Measurements from ENCODE around the gene SORCS2.

SORCS2 gene

DNA sequence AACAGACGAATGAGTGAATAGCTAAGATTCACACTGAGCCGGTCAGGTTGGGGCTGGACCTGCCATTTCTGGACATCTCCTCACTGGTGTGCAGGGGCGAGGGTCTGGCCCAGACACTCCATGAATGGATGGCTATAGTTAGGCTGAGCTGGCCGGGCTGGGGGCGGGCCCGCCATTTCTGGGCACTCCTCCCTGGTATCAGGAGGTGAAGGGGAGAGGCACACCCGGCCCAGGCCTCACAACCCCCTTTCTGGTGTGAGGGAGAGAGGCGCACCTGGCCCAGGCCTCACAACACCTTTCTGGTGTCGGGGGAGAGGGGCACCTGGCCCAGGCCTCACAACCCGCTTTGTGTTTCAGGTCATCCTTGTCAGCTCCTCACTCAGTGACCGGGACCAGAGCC is 445.6 kb downstream of the SORCS2 start:
- no peak for DNase-seq (ENCODE audit: low read depth)

DNA sequence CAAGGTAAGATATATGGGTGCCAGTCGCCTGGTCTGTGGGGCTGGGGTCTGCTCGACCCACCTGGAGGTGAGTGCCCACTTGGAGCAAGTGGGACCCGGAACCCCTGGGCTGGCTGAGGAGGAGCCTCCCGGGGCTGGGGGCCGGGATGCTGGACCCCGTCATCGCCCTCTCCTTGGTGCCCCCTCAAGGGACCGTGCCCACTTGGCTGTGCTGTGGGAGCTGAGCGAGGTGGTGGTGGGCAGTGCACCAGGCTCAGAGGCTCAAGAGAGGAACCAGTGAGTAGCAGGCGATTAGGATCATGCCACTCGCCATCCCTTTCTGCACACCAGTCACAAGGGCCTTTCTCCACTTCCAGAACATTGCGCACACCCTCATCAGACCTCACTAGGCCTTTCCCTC is 446.2 kb downstream of the SORCS2 start:
- no peak for DNase-seq (ENCODE audit: low read depth)

GRCh38 chr4:7638984-7639789 is 446.8 kb downstream of the SORCS2 start:
- DNase-seq (ENCODE audit: low read depth) = no peak

DNA sequence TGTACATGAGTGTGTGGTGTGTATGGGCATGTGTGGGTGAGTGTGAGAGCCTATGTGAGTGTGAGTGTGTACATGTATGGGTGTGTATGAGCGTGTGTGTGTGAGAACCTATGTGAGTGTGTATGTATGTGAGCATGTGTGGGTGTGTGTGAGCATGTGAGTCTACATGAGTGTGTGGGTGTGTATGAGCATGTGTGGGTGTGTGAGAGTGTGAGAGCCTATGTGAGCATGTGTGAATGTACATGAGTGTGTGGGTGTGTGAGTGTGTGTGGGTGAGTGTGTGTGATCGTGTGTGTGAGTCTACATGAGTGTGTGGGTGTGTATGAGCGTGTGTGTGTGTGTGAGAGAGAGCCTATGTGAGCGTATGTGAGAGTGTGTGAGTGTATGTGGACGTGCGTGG is 447.8 kb downstream of the SORCS2 start:
- DNase-seq (ENCODE audit: low read depth) = no peak

DNA sequence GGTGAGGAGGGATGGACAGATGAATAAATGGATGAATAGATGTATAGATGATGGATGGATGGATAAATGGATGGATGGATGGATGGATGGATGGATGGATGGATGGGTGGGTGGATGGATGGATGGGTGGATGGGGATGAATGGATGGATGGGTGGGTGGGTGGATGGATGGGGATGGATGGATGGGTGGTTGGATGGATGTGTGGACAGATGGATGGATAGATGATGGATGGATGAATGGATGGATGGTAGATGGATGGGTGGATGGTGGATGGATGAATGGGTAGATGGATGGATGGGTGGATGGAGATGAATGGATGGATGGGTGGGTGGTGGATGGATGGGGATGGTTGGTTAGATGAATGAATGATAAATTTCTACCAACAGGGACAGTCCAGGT is 449.4 kb downstream of the SORCS2 start:
- DNase-seq (ENCODE audit: low read depth) = no peak

DNA sequence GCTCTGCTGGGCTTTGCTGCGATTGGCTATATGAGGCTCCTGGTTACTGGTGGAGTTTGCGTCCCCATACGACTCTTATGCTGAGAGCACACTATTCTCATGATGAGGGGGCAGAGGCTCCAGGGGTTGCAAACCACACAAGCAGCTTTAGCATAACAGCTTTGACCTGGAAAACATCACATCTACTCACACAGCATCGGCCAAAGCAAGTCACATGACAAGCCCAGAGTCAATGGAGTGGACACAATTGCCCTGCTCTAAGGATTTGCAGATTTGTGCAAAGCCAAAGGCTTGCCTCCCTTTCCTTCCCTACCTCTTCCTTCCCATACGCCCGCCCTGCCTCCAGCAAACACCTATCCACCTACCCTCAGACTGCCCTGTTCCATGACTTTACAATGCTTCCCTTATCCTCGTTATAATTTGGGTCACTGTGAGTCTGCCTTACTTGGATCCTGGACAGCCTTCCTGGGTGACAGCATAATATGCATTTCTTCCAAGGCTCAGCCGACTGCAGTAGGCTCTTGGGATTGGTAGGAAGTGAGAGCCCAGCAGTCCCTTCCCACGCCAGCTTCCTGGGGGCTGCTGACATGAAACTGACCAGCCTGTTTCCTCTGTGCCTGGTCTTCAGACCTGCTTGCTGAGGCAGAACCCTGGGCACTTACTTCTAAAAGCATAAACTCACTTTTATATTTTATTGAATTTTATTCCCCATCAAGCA is 450.6 kb downstream of the SORCS2 start:
- no peak for DNase-seq (ENCODE audit: low read depth)

DNA sequence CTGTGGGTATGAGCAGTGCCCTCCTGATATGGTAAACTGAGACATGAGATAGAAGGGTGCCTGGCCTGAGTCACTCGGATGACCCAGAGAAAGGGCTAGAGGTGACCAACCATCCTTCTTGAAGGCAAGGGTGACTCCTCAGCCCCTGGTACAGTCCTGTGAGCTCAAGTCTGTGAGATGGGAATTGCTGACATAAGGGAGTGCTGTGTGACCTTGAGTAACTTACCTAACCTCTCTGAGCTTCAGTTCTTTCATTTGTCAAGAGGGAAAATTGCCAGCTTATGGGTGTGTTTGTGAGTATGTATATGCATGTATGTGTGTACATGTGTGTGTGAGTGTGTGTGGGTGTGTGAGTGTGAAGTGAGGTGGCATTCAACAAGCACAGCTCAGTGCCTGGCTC is 452.8 kb downstream of the SORCS2 start:
- no peak for DNase-seq (ENCODE audit: low read depth)

DNA sequence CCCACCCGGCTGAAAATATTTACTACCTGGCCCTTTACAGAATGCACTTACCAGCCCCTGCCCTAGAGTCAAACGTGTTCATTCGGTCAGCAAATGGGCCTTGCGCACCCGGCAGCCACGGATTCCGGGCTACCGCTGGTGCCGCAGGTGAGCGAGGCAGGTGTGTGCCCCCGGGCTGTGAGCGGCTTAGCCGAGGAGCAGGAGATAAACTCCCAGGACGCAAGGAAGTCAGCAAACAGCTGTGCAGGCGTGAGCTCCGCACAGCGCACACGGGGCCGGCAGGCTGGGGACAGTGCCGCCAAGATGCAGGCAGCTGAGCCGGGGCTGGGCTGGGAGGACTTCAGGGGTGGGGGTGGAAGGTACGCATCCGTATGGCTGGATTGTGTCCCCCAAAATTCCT is 453.6 kb downstream of the SORCS2 start:
- no peak for DNase-seq (ENCODE audit: low read depth)

- no peak for DNase-seq (ENCODE audit: low read depth)
These were observed 454.2 kb downstream of the SORCS2 start for GRCh38 chr4:7646384-7647061.

DNA sequence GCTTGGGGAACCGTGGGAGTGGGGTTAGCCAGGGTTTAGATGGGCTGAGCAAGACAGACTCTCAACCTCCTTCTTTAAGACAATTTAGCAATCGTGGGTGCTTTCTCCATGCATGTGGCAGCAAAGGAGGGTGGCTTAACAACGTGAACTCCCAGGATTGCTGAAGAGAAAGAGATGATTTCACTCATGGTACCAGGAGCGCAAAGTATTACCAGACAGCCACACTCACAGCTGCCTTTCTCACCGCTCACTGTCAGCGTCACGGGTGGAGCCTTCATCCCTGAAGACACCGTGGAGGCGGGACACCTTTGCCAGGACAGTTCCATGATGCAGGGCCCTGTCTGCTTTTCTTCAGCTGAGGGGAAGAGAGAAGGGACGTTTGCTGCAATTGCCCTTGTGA is 454.8 kb downstream of the SORCS2 start:
- no peak for DNase-seq (ENCODE audit: low read depth)

- no peak for DNase-seq (ENCODE audit: low read depth)
These were observed 455.5 kb downstream of the SORCS2 start for GRCh38 chr4:7647600-7648543.

DNA sequence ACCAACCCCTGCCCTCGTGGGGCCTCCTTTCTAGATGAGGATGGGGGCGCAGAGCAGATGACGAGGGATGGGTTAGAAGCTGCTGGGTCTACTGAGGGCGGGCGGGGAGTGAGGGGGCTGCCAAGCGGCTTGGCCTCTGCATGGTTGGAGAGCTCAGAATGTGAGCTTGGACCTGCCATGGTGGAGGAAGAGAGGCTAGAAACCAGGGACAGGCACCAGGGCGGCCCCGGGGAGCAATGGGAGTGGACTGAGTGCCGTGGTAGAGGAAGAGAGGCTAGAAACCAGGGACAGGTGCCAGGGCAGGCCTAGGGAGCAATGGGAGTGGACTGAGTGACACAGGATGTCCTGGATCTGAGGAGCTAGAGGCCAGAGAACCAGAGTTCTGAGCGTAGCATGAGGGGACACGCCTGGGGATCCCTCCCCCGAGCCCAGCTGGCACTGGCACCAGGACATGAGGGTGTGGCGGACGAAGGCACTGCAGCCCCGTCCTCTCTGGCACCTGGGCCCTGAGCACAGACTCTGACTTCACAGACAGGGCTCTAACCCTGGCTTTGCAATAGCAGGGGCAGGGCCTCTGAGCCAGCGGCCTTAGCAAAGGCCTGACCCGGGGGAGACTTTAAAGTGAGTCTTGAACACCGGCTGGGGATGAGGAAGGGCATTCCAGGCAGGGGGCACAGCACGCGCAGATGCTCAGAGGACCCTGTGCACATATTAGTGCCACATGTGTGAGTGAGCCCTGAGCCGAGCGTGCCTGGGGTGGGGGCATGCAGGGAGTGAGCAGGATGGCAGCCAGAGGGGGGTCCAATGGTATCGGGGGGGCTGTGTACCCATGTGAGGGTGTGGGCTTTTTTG is 456.4 kb downstream of the SORCS2 start:
- no peak for DNase-seq (ENCODE audit: low read depth)

DNA sequence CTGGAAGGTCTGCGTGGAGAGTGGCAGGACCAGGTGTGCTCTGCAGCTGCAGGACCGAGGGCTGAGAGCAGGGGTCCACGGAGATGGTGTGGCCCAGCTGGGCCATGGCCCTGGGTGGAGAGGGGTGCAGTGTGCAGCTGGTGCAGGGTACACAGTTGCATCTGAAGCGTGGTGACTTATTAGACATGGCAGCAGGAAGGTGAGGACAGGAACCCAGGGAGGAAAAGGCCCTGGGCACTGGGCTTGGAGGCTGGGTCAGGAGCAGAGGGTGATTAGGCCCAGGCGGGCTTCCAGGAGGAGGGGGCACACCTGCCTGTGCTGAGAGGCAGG is 457.0 kb downstream of the SORCS2 start:
- no peak for DNase-seq (ENCODE audit: low read depth)

DNA sequence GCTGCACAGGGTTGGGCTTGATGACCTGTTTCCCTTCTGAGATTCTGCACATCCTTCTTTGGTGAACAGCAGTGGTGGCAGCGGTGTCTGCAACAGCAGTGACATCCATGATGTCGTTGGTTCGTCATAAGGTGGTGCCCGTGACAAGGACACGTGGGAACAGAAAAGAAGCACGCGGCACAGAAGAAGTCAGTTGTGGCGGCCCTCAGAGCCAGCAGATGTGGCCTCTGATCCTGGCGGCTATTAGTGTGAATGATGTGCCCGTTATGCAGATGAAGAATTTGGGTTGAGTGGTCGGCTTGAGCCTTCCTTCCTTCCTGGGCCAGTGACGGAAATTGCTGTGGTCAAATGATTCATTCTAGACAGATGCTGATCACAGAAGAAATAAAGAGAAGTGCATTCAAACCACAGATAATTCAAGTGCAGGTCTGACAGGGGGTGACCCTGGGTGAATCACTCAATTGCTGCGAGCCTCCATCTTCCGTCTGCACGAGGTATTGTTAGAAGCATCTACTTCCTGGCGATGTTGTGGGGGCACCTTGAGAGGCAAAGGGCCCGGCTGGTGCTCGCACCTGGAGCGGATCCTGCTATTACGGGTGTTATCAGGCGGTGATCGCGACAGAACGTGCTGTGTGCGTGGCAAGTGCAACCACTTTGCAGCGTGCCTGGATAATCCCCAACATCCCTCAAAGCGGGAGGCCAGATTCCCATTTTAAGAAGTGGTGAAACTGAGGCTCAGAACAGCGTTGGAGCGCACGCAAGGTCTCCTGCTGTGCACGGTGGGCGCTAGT is 457.6 kb downstream of the SORCS2 start:
- DNase-seq (ENCODE audit: low read depth) = peak; percentile 10

DNA sequence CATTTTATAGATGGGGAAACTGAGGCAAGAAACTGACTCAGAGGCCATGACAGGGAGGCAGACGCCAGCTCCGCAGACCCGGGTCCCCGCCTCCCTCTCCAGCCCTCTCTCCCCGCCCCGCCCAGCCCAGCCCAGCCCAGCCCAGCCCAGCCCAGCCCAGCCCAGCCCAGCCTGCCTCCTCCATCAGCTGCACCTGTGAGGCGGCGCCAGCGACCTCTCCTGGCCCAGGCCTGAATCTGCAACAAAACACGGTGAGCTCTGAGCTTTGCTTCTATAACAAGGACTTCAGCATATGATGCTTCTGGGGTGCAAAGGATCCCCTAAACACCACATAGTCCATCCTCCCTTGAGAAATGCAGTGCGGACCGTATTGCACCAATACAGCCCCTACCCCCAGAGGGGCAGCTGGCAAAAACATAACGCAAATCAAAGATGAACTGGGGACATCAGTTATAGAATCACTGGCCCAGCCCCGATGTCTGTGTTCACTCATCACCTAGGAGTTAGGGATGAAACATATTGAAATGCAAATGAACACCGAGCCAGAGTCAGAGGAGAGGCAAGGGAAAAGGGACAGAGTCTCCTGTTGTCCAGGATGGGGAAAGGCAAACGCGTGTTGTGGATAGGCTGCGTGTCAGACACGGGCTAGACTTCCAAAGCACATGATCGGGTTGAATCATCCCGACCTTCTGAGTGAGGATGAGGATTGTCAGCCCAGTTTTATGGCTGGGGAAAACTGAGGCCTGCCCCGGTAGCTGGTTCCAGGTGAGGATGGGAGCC is 458.5 kb downstream of the SORCS2 start:
- DNase-seq (ENCODE audit: low read depth) = no peak

DNA sequence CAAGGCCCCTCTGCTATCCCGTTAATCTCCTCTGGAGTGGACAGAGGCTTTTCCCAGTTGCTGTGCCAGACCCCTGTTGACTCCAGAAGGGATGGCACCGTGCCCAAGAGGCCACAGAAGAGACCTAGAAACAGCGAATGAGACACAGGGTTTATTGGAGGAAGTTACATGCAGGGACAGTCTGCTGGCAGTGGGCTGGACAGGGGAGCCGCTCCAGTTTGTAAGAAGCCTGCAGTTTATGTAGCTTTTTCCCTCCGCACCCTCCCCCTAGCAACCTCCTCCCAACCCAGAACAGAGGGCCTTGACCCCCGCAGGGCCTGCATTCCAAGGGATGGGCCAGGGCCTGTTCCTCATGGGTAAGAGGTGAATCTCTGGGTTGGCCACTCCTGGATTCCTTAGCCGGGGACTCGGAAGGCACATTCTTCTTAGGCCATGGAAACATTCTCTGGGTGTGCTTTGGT is 459.2 kb downstream of the SORCS2 start:
- DNase-seq (ENCODE audit: low read depth) = no peak

GRCh38 chr4:7652006-7652405 is 459.7 kb downstream of the SORCS2 start:
- no peak for DNase-seq (ENCODE audit: low read depth)

DNA sequence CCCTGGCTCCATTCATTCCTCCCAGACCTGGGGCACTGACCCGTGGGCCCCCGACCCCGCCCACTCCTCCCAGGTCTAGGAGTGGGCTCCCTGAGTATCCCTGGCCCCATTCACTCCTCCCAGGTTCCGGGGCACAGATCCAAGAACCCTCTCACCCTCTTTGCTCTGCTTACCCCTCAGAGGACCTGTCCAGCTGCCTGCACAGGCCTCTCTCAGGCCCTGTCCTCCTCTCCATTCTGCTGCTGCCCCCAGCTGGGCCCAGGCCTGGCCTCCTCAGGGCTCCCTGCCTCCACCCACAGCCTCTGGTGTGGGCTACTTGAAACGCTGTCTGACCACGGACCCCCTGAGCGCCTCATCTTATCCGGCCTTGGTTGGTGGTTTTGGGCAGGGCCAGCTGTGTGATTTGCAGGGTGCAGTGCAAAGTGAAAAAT is 460.1 kb downstream of the SORCS2 start:
- DNase-seq (ENCODE audit: low read depth) = no peak

DNA sequence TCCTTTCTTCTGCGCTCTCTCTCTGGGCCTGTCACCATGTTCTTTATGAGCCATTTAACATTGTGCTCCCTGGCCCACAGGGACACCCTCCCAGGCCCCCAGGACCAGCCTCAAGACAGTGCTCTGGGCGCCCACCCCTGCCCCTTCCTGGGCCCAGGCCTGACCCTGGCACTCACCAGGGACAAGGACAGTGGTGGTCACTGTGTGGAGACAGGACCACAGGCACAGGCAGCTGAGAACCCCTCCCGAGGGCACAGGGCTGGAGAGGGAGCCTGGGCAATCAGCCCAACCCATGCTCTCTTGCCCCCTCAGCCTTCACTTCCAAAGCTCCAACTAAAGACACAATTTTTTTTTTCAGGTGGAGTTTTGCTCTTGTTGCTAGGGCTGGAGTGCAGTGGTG is 460.6 kb downstream of the SORCS2 start:
- no peak for DNase-seq (ENCODE audit: low read depth)

Measured in activated T-helper 1 cell treated with Interleukin-2 at 50 U/mL for 16 hours (primary cell).